HPDE6-E6E7 (cell line): ENCODE data around the gene MN1.

Experiments used
- DNase-seq: peaks from one replicate; pipeline ENCODE4 v3.0.0; 2011; ENCODE audit warnings: missing footprints; ENCODE audit errors: extremely low spot score

MN1 gene

DNA sequence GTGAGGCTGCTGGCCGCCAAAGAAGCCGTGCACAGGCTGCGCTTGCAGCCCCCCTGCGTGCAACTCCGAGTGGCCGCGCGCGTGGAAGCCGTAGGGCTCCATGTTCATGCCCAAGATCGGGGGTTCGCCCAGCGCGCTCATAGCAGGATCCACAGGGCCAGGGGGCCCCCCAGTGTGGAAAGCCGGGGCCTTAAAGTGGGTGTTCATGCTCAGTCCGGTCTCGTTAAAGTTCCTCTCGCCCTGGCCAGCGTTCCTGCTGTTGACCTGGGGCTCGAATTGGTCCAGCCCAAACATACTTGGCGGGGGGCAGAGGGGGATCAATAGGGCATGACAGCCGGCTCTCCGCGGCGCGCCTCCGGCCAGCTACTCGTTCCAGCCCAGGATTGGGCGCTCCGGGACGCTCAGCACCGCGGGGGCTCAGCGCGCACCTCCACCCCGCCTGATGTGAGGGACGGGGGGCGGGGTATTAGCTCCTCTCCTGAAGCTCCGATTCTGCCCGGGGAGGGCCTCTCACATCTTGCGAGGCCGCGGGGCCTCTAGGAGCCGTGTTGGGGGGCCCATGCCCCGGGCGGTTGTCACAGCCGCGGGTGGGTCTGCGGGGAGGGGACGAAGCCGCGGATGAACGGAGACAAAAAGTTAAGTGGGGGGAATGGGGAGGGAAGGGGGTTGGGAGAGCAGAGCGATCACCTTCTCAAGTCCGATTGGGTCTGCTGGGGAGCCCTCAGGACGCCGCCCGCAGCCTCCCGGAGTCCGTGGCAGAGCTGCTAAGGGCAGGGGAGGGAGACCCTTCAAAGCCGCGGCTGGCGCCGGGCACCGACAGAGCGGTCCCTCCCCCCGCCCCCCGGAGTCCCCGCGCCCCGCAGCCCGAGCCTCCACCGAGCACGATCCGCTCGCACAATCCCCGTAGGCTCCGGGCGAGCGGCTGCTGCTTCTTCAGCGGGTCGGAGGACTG is 1.0 kb downstream of the MN1 start:
- DNase-seq: no peak

DNA sequence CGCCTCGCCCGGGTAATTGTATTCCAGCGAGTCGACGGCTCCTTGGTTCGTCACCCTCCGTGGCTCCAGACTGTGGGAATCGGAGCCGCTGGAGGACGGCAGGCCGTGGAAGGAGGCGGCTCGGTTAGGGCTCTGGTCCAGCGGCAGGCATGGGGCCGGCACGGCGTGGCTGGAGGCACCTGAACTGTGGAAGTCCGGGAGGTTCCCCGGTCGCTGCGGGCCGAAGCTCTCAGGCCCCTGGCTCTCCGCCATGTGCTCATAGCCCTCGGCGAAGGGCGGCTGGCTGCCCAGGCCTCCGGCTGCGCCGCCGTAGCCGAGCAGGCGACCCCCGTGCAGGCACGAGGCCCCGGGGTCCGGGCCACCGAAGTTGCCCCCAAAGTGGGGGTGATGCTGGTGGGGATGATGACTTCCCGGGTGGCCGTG is 1.7 kb downstream of the MN1 start:
- no peak for DNase-seq

DNA sequence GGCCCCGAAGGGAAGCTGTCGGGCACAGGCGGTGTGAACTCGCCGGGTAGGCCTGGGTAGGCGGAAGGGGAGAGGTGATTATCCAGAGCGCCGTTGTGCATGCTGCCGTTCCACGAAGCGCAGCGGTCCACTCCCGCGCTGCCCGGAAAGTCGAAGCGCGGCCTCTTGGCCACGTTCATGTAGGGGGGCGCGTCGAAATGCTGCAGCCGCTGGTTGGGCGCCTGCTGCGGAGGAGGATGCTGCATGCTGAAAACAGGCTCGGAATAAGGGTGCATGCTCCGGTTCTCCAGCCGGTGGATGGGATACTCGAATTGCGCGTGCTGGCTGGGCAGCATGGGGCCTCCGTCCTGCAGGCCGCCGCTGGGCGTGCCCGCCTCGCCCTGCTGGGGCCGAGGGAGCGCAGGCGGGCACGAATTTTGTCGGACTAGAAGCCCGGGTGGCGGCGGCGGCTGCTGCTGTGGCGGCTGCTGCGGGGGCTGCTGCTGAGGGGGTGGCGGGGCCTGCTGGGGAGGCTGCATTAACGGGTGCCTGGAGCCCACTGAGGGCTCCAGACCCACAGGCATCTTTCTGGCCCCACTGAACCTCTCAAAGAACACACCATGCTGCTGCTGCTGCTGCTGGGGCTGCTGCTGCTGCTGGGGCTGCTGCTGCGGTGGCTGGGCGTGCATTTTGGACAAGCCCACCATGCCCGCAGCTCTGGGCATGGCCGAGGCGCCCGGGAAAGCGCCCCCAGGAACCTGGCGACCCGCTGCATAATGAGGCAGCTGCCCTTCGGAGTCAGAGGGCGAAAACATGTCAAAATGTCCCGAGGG is 2.3 kb downstream of the MN1 start:
- no peak for DNase-seq

DNA sequence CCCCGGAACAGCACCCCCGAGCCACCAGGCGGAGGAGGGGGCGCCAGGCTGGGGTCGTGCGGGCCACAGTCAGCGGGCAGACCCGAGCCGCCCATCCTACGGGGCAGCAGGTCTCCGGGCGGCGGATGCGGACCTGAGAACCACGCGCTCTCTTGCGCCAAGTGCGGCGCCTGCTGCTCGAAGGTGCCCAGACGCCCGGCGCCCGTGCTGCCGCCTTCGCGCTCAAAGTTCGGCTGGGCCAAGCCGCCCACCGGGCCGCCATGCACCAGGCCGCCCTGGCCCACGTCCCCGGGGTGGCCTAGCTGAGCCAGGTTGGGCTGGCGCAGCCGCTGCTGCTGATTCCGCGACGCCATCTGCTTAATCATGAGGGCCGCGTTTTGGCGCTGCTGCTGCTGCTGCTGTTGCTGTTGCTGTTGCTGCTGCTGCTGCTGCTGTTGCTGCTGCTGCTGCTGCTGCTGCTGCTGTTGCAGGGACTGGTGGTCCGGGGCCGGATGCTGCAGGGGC is 3.0 kb downstream of the MN1 start:
- DNase-seq: no peak

DNA sequence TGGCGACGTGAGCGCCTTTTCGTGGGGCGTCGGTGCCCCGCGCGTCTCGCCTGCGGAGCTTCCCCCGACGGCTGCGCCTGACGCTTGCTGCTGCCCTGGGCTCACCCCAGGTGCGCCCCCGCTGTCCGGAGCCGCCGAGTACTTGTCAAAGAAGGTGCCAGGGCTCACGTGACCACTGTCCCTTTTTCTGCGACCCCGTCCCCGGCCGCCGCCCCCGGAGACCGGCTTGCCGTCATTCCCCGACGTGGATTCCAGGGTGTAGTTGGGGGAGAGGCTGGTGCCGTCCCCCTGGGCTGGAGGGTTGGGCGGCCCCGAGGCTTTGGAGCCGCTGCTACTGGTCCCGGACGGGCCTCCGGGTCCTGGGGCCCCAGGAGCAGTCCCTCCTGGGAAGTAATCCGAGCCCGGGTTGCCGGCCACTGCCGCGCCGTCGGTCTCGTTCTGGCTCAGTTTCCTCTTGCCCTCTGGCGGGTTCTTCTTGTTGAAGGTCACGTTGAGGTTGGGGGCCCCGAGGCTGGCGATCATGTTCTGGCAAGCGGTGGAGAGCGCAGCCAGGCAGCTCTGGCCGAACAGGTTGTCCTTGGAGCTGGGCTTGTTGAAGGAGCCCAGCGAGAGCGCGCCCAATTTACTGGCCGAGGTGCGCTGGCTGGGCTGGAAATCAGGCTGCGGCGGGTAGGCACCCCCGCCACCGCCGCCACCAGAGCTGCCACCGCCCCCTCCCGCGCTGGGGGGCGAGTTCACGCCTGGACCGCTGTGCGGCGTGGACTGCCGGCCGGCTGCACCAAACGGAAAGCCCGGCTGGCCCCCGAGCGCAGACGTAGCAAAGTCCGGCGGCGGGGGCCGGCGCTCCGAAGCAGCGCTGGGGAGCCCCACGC is 3.8 kb downstream of the MN1 start:
- no peak for DNase-seq

DNA sequence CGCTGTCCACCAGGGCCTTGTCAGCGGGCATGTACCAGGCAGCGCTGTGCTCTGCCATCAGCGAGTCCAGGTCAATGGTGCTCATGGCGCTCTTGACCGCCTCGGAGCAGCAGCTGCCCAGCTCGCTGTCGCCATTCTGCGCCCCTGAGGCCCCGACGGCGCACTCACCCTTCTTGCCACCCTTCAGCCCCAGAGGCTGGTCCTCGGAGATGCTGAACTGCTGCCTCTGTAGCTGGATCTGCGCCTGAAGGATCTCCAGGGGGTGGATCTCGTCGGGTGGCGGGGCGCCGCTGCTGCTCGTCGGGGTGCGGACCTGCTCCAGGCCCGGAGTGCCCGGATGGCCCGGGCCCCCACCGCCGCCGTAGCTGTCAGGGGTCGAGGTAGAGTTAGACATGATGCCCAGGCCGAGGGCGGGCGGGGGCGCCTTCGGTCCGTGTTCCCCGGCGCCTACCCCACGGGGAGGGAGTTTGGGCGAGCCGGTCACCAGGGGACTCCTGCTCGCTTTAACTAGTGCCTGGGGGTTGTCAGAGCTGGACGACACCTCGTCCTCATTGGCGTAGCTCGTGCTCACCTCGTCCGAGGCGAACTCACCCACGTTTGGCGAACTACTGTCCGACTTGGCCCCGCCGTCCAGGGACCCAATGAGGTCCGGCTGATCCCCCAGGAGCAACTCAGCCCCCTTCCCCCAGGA is 4.6 kb downstream of the MN1 start:
- DNase-seq: no peak

DNA sequence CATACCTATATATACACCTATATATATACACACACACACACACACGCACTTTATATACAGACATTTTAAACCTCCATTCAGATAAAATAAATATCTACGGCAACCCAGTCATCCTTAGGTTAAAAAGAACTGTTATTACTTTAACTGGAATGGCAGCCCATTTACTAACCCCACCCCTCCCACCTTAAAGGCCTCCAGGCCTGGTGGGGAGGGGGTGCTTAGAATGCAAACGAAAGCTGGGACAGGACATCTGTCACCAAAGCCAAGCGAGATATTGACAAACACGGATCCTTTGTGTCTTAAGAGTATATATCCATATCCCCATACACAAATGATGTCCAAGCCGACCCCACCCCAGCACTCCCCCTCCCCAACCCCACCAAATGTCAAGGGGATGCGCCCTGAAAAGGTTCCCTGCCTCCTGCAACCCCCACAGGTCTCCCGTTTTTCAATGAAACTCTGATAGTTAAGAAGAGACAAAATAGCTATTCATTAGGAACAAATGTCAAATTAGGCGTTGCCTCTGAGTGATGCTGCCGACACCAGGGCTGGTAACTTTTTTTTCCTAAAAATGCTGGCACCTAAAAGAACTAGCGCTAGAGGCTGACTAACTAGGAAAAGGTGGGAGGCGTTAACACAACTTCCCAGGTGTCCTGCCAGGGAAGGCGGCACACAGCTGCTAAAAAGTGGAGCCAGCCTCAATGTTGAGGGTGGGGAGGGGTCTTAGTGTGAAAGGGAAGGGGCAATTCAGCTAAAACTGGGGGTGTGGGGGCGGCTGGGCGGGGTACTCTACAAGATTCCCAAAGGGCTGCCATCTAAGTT is 5.6 kb downstream of the MN1 start:
- DNase-seq: no peak

DNA sequence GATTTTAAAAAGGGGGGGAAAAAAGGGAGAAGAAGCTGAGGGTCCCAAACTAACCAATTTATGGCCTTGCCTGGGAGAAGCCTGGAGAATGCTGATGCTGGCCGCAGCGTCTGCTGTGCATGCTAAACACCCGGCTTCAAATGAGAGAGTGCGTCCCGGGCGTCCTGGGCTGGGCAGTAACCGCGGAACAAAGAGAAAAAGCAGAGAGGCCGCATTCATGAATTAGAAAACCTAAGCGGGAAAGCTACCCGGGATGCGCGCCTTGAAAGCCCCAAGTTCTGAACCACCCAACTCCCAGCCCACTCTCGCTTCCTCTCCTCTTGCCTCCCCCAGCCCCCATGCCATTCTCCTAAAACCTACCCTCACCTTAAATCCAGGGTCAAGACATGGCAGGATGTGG is 6.5 kb downstream of the MN1 start:
- DNase-seq: no peak

DNA sequence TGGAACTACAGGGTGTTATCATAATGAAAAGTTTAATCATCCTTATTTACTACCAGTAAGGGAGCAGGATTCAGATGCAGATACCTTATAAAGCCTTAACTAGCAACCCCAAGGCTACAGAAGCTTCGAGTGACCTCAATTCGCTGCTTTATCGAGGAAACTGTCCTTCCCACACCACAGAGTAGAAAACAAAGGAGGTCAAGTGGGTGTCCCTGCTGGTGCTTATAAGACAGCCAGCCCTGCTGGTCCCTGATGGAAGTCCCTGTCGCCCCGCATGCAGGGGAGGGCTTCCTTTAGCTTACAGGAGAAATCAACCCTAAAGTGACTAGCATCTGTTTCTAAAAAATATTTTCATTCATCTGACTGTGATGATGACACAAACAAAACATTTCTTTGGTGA is 7.3 kb downstream of the MN1 start:
- DNase-seq: no peak

DNA sequence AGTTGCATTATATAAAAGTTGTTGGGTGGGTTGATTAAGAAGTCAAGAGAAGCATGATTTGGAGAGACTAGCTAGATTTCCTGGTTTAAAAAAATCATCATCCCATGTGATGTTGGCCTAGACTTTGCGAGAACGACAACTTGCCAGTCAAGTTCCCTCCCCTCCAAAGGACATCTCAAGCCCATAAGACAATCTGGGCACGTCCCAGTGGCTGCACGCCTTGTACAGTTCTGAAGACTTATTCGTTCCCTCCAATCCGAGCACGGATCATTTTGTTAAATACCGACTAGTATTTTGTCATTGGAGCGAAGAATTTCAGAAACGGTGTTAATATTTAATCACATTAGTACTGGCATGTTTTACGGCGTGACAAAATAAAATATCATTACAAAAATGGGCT is 8.0 kb downstream of the MN1 start:
- no peak for DNase-seq

DNA sequence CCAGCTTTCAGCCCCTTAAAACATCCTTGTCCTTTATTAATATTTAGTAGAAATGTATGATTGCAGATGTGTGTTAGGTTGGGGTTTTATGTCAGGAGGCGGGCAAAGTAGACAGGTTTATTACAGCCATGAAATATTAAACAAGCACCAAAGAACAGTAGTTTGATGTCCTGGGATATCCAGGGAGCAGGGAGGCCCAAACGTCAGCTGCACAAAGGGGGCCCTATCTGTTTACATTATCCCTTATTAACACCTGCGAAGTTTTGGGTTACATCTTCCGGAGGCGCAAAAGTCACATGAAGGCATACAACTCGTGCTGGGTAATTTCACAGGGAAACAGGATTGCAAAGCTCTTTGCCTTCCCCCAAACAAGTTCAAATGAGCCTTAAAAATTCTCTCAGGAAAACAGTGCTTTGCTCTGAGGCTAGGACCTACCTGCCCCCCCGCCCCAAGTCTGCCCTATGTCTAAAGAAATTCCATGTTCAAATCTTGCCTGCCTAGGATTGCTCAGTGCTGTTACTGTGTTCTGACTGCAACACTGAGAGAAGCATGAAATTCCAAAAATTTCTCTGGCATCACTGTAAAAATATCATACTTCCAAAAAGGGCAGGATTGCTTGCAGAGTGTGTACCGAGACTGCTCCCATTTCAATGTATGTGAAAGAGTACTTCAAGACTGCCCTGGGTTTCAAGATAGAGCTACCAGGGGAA is 8.9 kb downstream of the MN1 start:
- no peak for DNase-seq

DNA sequence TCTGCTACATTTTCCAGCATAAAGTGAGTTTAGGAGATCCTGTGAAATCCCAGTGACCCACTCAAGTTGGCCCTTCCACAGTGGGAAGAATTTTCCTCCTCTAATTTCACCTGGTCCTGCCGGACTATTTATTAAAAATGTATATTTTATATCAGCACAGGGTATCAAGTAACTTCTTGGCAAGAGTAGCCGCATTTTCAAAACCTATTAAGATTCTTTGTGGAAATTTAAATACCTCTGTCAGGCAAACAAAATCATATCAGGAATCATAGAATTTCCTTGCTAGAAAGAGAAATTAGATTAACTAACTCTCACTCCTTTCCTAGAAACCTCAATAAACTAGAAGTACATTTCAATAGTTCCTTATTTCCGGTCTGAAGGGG is 9.7 kb downstream of the MN1 start:
- no peak for DNase-seq

DNA sequence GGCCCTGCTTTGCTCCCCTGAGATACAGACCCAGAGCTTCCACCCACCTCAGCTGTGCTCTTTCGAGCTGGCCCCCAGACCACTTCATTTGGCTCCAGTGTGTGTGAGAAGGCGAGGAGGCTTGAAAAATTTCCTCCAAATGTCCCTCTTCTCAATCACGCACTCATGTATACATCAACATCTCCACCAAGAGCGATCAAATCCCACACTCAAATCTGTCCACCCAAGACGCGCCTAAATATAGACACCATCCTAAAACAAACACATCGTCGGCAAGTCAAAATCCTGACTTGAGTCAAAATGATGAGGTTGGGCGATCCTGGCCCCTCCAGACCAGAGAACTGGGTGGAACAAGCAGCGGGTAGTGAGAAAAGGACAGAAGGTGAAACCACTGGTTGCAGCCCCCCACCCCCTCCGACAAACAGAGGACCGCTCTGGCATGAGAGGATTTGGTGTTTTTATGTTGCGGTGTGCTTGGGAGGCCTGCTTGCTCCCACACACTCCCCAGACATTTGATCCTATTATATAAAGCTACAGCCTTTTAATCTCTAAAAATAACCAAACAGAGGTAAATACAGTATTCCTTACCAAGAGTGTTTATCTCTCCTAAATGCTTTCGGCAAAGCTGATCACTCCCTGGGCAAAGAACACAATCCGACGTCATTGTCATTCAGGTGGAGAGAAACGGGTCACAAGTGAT is 10.2 kb downstream of the MN1 start:
- DNase-seq: no peak

DNA sequence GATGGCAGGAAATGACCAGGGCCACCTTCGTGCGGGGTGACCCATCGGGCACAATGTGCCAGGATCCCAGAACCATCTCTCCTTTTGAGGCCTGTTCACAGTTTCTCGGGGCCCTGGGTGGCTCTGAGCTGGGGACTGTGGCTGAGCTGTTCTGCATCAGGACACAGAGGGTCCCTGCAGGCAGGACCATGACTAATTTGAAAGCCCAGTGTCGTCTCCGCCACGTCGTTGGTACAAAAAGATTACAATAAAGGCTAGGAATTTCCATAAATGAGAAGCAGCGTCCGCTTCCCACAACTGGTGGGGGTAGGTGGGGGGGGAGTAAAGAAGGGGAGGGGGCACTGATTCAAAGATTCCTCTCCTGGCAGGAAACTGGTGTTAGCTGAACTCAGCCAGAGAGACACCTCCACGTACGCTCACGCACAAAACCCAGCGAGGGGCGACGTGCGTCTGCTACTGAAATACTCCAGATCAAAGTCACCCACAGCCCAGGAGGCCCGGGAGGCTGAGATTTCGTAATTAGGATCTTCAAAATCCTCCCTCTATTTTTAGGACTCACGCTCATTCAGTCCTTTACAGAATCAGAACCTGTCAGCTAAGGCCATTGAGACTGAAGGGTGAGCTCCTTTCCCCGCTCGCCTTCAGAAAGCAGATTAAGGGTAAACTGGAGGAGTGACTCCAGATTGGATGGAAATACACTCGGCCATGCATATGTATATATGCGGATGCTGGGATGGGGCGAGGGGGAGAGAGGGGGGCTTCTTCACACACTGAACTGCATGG is 11.0 kb downstream of the MN1 start:
- no peak for DNase-seq

DNA sequence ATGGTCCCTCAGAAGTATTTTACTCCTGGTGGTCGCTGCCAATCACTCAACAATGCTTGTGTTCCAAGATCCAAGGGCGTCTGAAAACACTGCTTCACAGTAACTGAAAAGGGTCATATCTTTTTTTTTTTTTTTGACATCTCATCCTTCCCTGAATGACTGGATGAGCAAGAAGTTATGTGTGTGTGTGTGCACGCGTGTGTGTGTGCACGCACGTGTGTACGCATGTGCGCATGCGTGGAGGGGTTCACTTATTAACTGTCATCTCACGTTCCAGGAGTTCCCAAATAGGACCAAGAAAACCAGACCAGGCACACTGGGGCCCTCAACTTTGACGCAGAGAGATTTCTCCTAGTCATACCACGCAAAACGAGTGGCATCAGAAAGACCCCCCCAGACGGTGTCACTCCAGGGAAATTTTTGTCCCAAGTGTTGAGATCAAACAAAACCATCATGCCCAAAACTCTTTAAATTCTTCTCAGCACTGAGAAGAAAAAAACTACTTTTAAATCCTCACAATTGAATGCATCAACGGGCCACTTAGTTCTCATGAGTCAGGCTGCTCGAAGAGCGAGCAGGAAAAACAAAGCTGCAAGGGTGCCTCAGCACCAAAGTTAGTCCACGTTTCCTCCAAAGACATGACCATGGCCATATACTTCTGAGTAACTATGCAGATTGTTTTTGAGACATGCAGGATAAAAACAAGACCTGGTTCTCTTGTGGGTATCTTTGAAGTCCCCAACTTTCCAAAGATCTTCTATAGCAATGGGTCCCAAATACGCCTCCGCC is 12.9 kb downstream of the MN1 start:
- DNase-seq: no peak

DNA sequence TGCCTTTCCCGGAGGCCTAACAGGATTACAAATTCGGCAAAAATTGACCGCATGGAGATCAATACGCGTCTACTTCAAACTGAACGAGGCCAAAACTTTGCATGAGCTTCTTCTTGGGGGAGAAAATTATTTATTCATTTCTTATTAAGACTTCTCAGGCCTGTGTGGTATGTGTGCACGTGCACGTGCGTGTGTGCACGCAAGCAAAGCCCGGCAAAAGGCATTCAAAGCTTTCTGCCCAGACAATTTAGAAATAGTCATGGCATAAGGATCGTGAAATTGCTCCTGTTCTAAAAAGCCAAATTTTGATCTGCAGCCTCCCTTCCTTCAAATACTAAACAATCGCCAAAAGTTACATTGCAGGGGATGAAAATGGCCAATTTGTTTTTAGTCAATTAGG is 14.6 kb downstream of the MN1 start:
- DNase-seq: no peak

DNA sequence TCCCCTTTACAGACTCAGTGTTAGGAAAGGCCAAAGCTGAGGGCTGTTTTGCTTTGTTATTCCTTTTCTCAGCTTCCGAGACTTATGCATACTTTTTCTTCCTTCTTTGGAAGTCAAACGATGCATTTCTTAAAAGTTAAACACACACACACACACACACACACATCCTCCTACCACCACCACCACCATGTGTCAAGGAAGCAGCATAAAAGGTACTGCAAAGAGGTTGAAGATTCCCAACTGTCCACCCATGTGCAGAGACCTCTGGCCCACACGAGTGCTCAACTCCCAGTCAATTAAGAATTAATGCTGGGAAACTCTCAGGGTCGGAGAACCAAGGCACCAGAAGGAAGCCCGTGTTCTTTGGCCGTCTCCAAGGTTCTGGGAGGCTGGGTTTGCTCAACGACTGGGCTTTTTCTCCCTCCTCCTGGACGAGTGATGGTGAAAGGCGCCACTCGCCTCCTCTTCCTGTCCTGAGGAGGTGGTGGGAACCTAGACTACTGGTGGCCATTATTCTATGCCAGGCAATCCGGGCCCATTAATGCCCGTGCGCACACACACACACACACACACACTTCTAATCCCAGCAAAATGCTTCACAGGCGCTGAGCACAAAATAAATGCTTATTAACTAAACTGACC is 15.1 kb downstream of the MN1 start:
- DNase-seq: no peak
